Astrocyte (in vitro differentiated cells and primary cell): ENCODE data around the gene RLN3. TPM values are rescaled to one million over a fixed set of nuclear protein-coding genes. Genes with fewer than 3 reads are reported as not detected.

ENCODE experiments used
- DNase-seq: peaks from one replicate; pipeline ENCODE4 v3.0.0-alpha.2; 2010; ENCODE audit warnings: low read depth
- FAIRE-seq: peaks from 2 replicates; lab custom pipeline; 2011; peaks lifted over from hg19 to GRCh38; lab: Jason Lieb, UNC
- H2AFZ ChIP-seq: 2 replicates; pipeline ENCODE4 v1.6.0; 2012; ENCODE audit warnings: low read depth, low read length, inconsistent platforms
- H3K27ac ChIP-seq: 2 replicates; pipeline ENCODE4 v1.5.1; 2011; ENCODE audit warnings: low read depth, low read length, inconsistent platforms
- H3K27me3 ChIP-seq: 2 replicates; pipeline ENCODE4 v1.6.0; 2011; ENCODE audit warnings: low read length, inconsistent platforms; ENCODE audit not compliant: insufficient read depth
- H3K36me3 ChIP-seq: 2 replicates; pipeline ENCODE4 v1.5.1; 2011; ENCODE audit warnings: low read length, inconsistent platforms; ENCODE audit not compliant: insufficient read depth
- H3K4me1 ChIP-seq: 2 replicates; pipeline ENCODE4 v1.5.1; 2011; ENCODE audit warnings: low read length, inconsistent platforms; ENCODE audit not compliant: insufficient read depth
- H3K4me2 ChIP-seq: 2 replicates; pipeline ENCODE4 v1.6.0; 2012; ENCODE audit warnings: low read length, inconsistent platforms
- H3K4me3 ChIP-seq: 2 replicates; pipeline ENCODE4 v1.5.1; 2011; ENCODE audit warnings: low read depth, mild to moderate bottlenecking, low read length, inconsistent platforms; ENCODE audit not compliant: insufficient read depth
- H3K79me2 ChIP-seq: 2 replicates; pipeline ENCODE4 v1.6.0; 2012; ENCODE audit warnings: mild to moderate bottlenecking, low read length, inconsistent platforms; ENCODE audit not compliant: insufficient read depth
- H3K9ac ChIP-seq: 2 replicates; pipeline ENCODE4 v1.6.0; 2012; ENCODE audit warnings: mild to moderate bottlenecking, low read length, inconsistent platforms
- H3K9me3 ChIP-seq: 2 replicates; pipeline ENCODE4 v1.5.1; 2012; ENCODE audit warnings: low read depth, mild to moderate bottlenecking, low read length, inconsistent platforms; ENCODE audit not compliant: insufficient read depth
- H4K20me1 ChIP-seq: 2 replicates; pipeline ENCODE4 v1.6.0; 2012; ENCODE audit warnings: low read length, inconsistent platforms; ENCODE audit not compliant: insufficient read depth
- H3K27ac Mint-ChIP-seq: one replicate; pipeline ENCODE4 v1.8.0; 2021; ENCODE audit warnings: mild to moderate bottlenecking, mixed read lengths; ENCODE audit not compliant: unreplicated experiment
- H3K27me3 Mint-ChIP-seq: one replicate; pipeline ENCODE4 v1.8.0; 2021; ENCODE audit warnings: low read depth, mixed read lengths; ENCODE audit not compliant: unreplicated experiment
- H3K36me3 Mint-ChIP-seq: one replicate; pipeline ENCODE4 v1.8.0; 2021; ENCODE audit warnings: low read depth, mixed read lengths; ENCODE audit not compliant: unreplicated experiment
- H3K4me1 Mint-ChIP-seq: one replicate; pipeline ENCODE4 v1.8.0; 2021; ENCODE audit warnings: low read depth, mixed read lengths; ENCODE audit not compliant: unreplicated experiment
- H3K4me3 Mint-ChIP-seq: one replicate; pipeline ENCODE4 v1.8.0; 2021; ENCODE audit warnings: mild to moderate bottlenecking, moderate library complexity, mixed read lengths; ENCODE audit not compliant: unreplicated experiment
- H3K9me3 Mint-ChIP-seq: one replicate; pipeline ENCODE4 v1.8.0; 2021; ENCODE audit warnings: mild to moderate bottlenecking, mixed read lengths; ENCODE audit not compliant: unreplicated experiment
- CTCF ChIP-seq: IDR thresholded peaks from 2 replicates; pipeline ENCODE4 v1.5.1; 2011; ENCODE audit warnings: low read depth, mild to moderate bottlenecking, inconsistent platforms, low read length, moderate library complexity; ENCODE audit not compliant: insufficient read depth
- EZH2 ChIP-seq: IDR thresholded peaks from 2 replicates; pipeline ENCODE4 v1.6.1; 2012; ENCODE audit warnings: mild to moderate bottlenecking, low read length, inconsistent platforms; ENCODE audit not compliant: insufficient read depth
- total RNA-seq: library from RNA; stranded (reverse); gene quantifications from 2 replicates; pipeline ENCODE4 v1.2.1, GENCODE V29; 2021

The RLN3 gene
- total RNA-seq, 1 donor from 2014 or later = not detected

- peaks cover 5% of the 10 kb centered on the region for H4K20me1 ChIP-seq
- no peaks in the 10 kb centered on the region for H3K9me3 ChIP-seq
- Mint-ChIP-seq H3K27me3 (no peaks in the 10 kb centered on the region), H3K4me3 (no peak overlapping the region), H3K36me3 (peaks cover 9% of the 10 kb centered on the region), H3K4me1 (peaks cover 10% of the 10 kb centered on the region), H3K9me3 (no peaks in the 10 kb centered on the region), H3K27ac (no peak overlapping the region)
- H3K27ac ChIP-seq = no peak overlapping the region
- no peaks in the 10 kb centered on the region for H3K36me3 ChIP-seq
- H3K4me2 ChIP-seq = no peak overlapping the region
- no peak overlapping the region for H3K9ac ChIP-seq
- FAIRE-seq (no peak), DNase-seq (no peak)
- no peaks in the 10 kb centered on the region for H3K27me3 ChIP-seq
- no peaks in the 10 kb centered on the region for H3K4me1 ChIP-seq
- H3K79me2 ChIP-seq = no peaks in the 10 kb centered on the region
- no peak overlapping the region for H3K4me3 ChIP-seq
- H2AFZ ChIP-seq = no peak overlapping the region
- TF ChIP-seq CTCF = no peak
- TF ChIP-seq EZH2 = no peak
Measured at GRCh38 chr19:13981021-13981420, 46.9 kb upstream of the RLN3 start.

GRCh38 chr19:13981467-13981866, 46.5 kb upstream of the RLN3 start:
- Histone ChIP-seq H3K36me3 (no peaks in the 10 kb centered on the region), H3K27ac (no peak overlapping the region), H3K4me3 (no peak overlapping the region), H3K9ac (no peak overlapping the region), H2AFZ (no peak overlapping the region), H4K20me1 (peaks cover 5% of the 10 kb centered on the region), H3K9me3 (no peaks in the 10 kb centered on the region), H3K79me2 (no peaks in the 10 kb centered on the region), H3K4me2 (no peak overlapping the region), H3K4me1 (peaks cover 3% of the 10 kb centered on the region), H3K27me3 (no peaks in the 10 kb centered on the region)
- Mint-ChIP-seq H3K27me3 (no peaks in the 10 kb centered on the region), H3K36me3 (peaks cover 5% of the 10 kb centered on the region), H3K27ac (no peak overlapping the region), H3K4me3 (no peak overlapping the region), H3K4me1 (peaks cover 7% of the 10 kb centered on the region), H3K9me3 (no peaks in the 10 kb centered on the region)
- no peak for DNase-seq
- TF ChIP-seq EZH2 (no peak), CTCF (no peak)
- no peak for FAIRE-seq

- peaks cover 4% of the 10 kb centered on the region for H3K36me3 Mint-ChIP-seq
- H3K4me3 Mint-ChIP-seq = no peak overlapping the region
- TF ChIP-seq CTCF (no peak), EZH2 (no peak)
- DNase-seq (no peak), FAIRE-seq (no peak)
- no peaks in the 10 kb centered on the region for H3K9me3 Mint-ChIP-seq
- Histone ChIP-seq H3K9me3 (no peaks in the 10 kb centered on the region), H4K20me1 (peaks cover 5% of the 10 kb centered on the region), H3K9ac (no peak overlapping the region), H3K4me1 (peaks cover 9% of the 10 kb centered on the region), H3K27ac (no peak overlapping the region), H3K4me3 (no peak overlapping the region), H3K27me3 (no peaks in the 10 kb centered on the region), H2AFZ (no peak overlapping the region), H3K36me3 (no peaks in the 10 kb centered on the region), H3K4me2 (no peak overlapping the region), H3K79me2 (no peaks in the 10 kb centered on the region)
- H3K27ac Mint-ChIP-seq = no peak overlapping the region
- peaks cover 5% of the 10 kb centered on the region for H3K4me1 Mint-ChIP-seq
- no peaks in the 10 kb centered on the region for H3K27me3 Mint-ChIP-seq
Measured at GRCh38 chr19:13981988-13982501, 45.9 kb upstream of the RLN3 start.
